Brain microvascular endothelial cell (primary cell): Measurements from ENCODE around the gene RPL38.
A peak's percentile ranks its signal among the peaks of the same experiment; 100 is the strongest.
"Not testable (repeated sequence)": the region's sequence is repeated elsewhere in the genome, so short reads cannot be mapped to it uniquely, and the experiment has no call there.

Experiments used
- DNase-seq: peaks from one replicate; pipeline ENCODE4 v3.0.0-alpha.2; 2020
- H3K27ac ChIP-seq: fragments of 250-450 bp; sonication (Bioruptor Pico); 2 replicates; pipeline ENCODE4 v1.5.1; 2020; ENCODE audit warnings: mild to moderate bottlenecking, moderate library complexity
- H3K27me3 ChIP-seq: fragments of 250-450 bp; sonication (Bioruptor Pico); replicated peaks from 2 replicates; pipeline ENCODE4 v1.5.1; 2020; ENCODE audit warnings: mild to moderate bottlenecking
- H3K36me3 ChIP-seq: fragments of 250-450 bp; sonication (Bioruptor Pico); replicated peaks from 2 replicates; pipeline ENCODE4 v1.5.1; 2020; ENCODE audit warnings: mild to moderate bottlenecking
- H3K4me3 ChIP-seq: 2 replicates; pipeline ENCODE4 v1.5.1; 2011; ENCODE audit warnings: low read depth, mild to moderate bottlenecking, control low read depth, low read length, moderate library complexity
- CTCF ChIP-seq: IDR thresholded peaks from 2 replicates; pipeline ENCODE4 v1.5.1; 2011; ENCODE audit warnings: low read depth, mild to moderate bottlenecking, moderate library complexity, low read length, control low read depth, inconsistent platforms; ENCODE audit errors: missing control alignments
- in situ Hi-C: cut with HindIII; loops from 2 replicates; pipeline ENCODE4 v1.10.0; 2017; ENCODE audit warnings: low sequenced_read_pairs, low pct_ligation_motif_present

RPL38 gene

GRCh38 chr17:74186498-74186897 lies 17.0 kb upstream of the RPL38 start:
- no peak for TF ChIP-seq CTCF
- H3K4me3 ChIP-seq, result no peak overlapping the region
- H3K27ac ChIP-seq, result no peak overlapping the region
- no peak for DNase-seq
- no peaks in the 10 kb centered on the region for H3K36me3 ChIP-seq
- in situ Hi-C loops, result no loop called here
- H3K27me3 ChIP-seq, result no peaks in the 10 kb centered on the region

- Histone ChIP-seq H3K27me3 (no peaks in the 10 kb centered on the region), H3K27ac (no peak overlapping the region), H3K36me3 (no peaks in the 10 kb centered on the region), H3K4me3 (no peak overlapping the region)
- DNase-seq, result no peak
- no peak for TF ChIP-seq CTCF
- in situ Hi-C loops, result no loop called here
Measured at GRCh38 chr17:74187761-74188160, 15.7 kb upstream of the RPL38 start.

- H3K4me3 ChIP-seq, H3K27ac ChIP-seq, DNase-seq, H3K27me3 ChIP-seq, in situ Hi-C loops, H3K36me3 ChIP-seq: not testable (repeated sequence)
Measured at GRCh38 chr17:74188687-74189086, 14.8 kb upstream of the RPL38 start.

- H3K27me3 ChIP-seq, result peaks cover 4% of the 10 kb centered on the region
- DNase-seq, result peak; percentile 59
- in situ Hi-C loops, result no loop called here
- no peak overlapping the region for H3K4me3 ChIP-seq
- H3K27ac ChIP-seq, result no peak overlapping the region
- no peaks in the 10 kb centered on the region for H3K36me3 ChIP-seq
- TF ChIP-seq CTCF, result no peak
Measured at GRCh38 chr17:74190154-74190553, 13.3 kb upstream of the RPL38 start.

GRCh38 chr17:74190807-74191406 lies 12.6 kb upstream of the RPL38 start:
- no peak for TF ChIP-seq CTCF
- no peak overlapping the region for H3K27ac ChIP-seq
- no peak for DNase-seq
- H3K4me3 ChIP-seq, result no peak overlapping the region
- H3K27me3 ChIP-seq, result peaks cover 11% of the 10 kb centered on the region
- in situ Hi-C loops, result no loop called here
- H3K36me3 ChIP-seq, result no peaks in the 10 kb centered on the region

- H3K27me3 ChIP-seq, result peaks cover 29% of the 10 kb centered on the region
- no peaks in the 10 kb centered on the region for H3K36me3 ChIP-seq
- in situ Hi-C loops, result no loop called here
- no peak for TF ChIP-seq CTCF
- no peak for DNase-seq
- no peak overlapping the region for H3K27ac ChIP-seq
- no peak overlapping the region for H3K4me3 ChIP-seq
Measured at GRCh38 chr17:74192950-74193781, 10.3 kb upstream of the RPL38 start.
